GM12872 (cell line): ENCODE measurements around the gene AP5S1.

Experiments used
- TF ChIP-seq, protein P1 (sequence below): IDR thresholded peaks from 3 replicates; pipeline ENCODE4 v1.5.1; 2011; ENCODE audit warnings: low read depth, mild to moderate bottlenecking, low read length, moderate library complexity; ENCODE audit not compliant: insufficient read depth

AP5S1 gene

DNA sequence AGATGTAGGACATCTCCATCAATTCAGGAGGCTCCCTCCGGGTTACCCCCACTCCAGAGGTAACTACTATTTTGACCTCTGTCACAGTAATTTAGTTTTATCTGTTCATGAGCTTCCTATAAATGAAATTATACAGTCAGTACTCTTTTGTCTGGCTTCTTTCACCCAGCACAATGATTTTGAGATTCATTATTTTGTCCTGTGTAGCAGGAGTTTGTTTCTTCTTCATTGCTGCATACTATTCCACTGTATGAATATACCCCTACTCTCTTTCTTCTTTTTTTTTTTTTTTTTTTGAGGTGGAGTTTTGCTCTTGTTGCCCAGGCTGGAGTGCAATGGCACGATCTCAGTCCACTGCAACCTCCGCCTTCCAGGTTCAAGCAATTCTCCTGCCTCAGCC is 11.8 kb upstream of the AP5S1 start:
- TF ChIP-seq, protein P1, sequence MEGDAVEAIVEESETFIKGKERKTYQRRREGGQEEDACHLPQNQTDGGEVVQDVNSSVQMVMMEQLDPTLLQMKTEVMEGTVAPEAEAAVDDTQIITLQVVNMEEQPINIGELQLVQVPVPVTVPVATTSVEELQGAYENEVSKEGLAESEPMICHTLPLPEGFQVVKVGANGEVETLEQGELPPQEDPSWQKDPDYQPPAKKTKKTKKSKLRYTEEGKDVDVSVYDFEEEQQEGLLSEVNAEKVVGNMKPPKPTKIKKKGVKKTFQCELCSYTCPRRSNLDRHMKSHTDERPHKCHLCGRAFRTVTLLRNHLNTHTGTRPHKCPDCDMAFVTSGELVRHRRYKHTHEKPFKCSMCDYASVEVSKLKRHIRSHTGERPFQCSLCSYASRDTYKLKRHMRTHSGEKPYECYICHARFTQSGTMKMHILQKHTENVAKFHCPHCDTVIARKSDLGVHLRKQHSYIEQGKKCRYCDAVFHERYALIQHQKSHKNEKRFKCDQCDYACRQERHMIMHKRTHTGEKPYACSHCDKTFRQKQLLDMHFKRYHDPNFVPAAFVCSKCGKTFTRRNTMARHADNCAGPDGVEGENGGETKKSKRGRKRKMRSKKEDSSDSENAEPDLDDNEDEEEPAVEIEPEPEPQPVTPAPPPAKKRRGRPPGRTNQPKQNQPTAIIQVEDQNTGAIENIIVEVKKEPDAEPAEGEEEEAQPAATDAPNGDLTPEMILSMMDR = no peak

DNA sequence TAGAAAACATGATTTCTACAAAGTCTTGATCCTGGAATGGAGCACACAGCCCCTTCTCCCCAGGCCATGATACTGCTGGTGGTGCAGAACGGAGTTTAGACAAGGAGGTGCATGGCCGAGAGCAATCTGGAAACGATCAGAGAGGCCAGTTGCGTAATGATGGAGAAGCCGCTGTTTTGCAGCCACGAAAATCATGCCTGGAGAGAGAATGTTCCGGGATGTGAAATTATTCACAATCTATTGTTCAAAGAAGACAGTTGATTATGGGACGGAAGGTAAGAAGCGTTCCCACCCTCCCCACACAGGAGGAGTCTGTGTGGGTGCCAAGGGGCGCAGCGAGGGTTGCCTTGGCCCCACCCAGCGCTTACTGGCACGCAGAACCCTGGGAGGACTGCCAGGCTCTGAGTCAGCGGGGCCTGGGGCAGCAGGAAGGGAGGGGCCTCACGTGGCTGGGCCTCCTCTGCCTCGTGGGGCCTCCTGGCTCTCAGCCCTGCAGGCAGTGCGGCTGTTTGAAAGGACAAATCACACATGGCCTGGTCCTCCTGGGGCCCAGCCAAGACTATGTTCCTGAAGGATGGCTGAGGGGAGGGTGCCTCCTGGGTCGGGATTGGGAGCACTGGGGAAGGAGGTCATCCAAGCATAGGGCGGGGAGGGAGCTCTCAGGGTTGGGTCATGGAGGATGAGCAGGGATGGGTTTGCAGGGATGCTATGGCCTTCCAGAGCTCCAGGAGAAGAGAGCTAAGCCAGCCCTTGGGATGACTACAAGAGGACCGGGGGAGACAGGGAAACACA is 8.7 kb upstream of the AP5S1 start:
- TF ChIP-seq, protein P1 = no peak

DNA sequence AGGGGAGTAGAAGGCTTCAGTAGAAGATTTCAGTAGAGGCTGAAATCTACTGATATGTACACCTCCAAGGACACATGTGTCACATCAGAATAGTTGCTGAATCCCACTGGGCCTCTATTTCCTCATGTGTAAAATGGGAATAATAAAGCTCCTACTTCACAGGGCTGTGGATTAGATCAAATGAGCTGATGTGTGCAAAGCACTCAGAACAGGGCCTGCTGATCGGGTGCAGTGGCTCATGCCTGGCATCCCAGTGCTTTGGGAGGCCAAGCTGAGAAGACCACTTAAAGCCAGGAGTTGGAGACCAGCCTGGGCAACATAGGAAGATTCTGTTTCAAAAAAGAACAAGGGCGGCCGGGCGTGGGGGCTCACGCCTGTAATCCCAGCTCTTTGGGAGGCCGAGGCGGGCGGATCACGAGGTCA is 8.1 kb upstream of the AP5S1 start:
- TF ChIP-seq, protein P1 = no peak

DNA sequence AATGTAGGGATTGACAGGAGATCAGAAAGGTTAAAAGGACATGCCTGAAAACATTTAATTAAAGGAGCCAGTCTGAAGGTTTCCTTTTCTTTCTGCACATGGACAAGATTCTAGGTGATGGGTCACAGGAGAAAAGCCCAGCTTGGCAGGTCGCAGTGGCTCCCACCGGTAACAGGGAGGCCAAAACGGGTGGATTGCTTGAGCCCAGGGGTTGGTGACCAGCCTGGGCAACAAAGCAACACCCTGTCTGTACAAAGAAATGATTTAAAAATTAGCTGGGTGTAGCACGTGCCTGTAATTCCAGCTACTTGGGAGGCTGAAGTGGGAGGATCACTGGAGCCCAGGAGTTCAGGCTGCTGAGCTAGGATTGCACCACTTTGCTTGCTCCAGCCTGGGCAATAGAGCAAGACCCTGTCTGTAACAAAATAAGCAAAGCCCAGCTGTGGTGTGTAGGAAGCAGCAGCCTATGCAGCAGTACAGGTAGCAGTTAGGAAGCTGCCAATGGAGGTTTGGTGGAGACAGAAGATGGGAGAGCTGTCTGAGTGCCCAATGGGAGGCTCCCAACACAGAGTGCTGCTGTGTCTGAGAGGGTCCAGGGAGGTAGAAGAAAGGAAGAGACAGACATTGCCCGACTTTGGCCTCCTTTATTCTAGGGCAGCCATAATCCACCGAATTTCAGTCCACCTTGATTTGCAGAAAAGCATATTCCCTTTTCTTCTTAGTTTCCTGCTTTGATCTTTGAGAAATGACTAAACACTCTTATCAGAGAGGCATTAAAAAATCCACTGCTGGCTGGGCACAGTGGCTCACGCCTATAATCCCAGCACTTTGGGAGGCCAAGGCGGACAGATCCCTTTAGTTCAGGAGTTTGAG is 7.1 kb upstream of the AP5S1 start:
- TF ChIP-seq, protein P1 = no peak

DNA sequence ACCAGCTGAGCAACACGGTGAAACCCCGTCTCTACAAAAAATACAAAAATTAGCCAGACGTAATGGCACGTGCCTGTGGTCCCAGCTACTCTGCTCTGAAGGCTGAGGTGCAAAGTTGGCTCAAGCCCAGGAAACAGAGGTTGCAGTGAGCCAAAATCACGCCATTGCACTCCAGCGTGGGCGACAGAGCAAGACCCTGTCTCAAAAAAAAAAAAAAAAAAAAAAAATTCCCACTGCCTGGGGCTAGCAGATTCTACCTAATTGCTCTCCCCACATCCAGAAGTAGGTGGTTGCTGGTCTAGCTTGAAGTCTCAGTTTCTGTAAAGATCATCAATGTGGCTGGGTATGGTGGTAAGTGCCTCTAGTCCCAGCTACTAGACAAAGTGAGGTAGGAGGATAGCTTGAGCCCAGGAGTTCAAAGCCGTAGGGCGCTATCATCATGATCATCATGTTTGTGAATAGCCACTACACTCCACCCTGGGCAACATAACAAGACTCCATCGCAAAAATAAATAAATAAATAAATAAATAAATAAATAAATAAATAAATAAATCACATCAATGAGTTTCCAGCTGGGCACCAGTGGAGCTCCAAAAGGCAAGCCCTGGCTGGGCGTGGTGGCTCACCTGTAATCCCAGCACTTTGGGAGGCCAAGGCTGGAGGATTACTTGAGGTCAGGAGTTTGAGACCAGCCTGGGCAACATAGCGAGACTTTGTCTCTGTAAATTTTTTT is 6.3 kb upstream of the AP5S1 start:
- TF ChIP-seq, protein P1 = no peak

DNA sequence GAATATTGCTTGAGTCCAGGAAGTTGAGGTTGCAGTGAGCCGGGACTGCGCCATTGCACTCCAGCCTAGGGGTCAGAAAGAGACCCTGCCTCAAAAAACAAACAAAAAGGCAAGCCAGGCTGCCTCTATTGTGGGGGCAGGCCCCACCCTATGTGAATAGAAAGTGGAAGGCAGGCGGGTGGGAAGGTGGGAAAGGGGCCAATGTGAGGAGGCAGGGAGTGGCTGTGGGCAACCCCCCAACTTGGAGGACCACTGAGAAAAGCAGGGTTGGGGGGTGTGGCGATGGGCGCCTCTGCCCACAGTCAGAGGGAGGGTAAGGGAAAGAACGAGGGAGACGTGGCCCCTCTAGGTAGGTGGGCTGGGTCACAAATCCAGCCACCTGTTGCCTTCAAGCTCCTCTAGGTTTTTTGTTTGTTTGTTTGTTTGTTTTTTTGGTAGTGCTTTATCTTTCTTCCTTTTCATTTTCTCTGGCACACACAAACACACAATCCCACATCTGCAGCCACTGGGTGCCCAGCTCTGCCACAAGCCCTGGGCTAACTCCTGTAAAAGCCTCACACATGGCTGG is 5.3 kb upstream of the AP5S1 start:
- TF ChIP-seq, protein P1 = no peak

DNA sequence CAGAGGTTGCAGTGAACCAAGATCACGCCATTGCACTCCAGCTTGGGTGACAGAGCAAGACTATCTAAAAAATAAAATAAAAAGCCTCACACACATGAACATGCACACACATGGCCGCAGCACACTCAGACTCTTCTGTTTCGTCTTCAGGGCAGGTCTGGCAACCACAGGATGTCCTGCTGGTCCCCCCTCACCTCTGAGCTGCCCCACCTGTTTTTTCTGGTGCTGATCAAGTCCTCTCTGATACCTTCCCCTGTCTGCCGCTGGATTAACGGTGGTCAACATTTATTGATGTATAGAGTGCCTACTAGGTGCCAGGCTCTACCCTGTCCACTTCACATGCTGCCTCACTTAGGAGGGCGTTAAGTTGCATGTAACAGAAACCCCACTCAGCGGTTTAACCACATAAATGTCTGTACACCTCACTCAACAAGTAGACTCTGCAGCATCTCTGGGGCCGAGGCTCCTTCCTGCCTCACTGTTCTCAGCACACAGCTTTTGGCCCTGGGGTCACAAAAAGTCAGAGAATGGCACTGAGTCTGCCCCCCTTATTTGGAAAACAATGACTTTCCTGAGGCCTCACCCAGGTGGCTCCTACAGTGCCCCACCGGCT is 4.5 kb upstream of the AP5S1 start:
- TF ChIP-seq, protein P1 = no peak
